ENCODE measurements around the gene ITM2C.

DNA sequence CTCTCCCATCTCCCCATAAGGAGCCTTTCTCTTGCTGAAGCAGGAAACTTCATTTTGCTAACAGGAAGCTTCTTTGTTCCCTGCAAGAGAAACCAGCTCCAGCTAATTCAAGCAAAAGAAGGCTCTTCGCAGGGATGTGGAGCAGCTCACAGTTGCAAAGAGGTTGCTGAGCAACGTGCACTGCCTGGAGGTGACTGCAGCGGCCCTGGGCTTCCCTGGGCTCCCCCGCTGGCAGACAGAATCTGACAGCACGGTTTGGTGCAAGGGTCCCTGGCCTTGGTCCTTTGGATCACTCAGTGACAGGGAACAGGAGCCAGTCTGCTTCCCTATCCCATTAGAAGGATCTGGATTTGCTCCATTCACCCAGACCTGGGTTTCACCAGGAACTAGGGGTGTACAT lies 34.5 kb downstream of the ITM2C start:
- TF ChIP-seq SIX5 (IDR thresholded peaks at IDR 0.05; ENCODE audit: low read depth, low read length) (no peak), BACH1 (IDR thresholded peaks at IDR 0.05; ENCODE audit: low read length) (no peak)
- TF ChIP-seq, protein P1, sequence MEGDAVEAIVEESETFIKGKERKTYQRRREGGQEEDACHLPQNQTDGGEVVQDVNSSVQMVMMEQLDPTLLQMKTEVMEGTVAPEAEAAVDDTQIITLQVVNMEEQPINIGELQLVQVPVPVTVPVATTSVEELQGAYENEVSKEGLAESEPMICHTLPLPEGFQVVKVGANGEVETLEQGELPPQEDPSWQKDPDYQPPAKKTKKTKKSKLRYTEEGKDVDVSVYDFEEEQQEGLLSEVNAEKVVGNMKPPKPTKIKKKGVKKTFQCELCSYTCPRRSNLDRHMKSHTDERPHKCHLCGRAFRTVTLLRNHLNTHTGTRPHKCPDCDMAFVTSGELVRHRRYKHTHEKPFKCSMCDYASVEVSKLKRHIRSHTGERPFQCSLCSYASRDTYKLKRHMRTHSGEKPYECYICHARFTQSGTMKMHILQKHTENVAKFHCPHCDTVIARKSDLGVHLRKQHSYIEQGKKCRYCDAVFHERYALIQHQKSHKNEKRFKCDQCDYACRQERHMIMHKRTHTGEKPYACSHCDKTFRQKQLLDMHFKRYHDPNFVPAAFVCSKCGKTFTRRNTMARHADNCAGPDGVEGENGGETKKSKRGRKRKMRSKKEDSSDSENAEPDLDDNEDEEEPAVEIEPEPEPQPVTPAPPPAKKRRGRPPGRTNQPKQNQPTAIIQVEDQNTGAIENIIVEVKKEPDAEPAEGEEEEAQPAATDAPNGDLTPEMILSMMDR (IDR thresholded peaks at IDR 0.05; ENCODE audit: control extremely low read depth in 1 of 3, insufficient read depth in 1 of 3, low read depth in 1 of 3, low read length in 3 of 3): no peak
